Posterior cingulate gyrus (tissue), 11 donors: ENCODE results near the gene CDC42BPB.
A peak's percentile ranks its signal among the peaks of the same experiment; 100 is the strongest.

Experiments used
- DNase-seq, 10 donors: peaks; one replicate each; pipeline versions ENCODE4 v3.0.0 to v3.0.0-alpha.2; 2020 to 2021; ENCODE audit warnings: mixed read lengths in 3 of 10
- intact Hi-C: fragments of 100-400 bp; cut with DNase I; formaldehyde crosslinking; loops from one replicate; pipeline ENCODE4 v1.15.1; 2023

The CDC42BPB gene, protein sequence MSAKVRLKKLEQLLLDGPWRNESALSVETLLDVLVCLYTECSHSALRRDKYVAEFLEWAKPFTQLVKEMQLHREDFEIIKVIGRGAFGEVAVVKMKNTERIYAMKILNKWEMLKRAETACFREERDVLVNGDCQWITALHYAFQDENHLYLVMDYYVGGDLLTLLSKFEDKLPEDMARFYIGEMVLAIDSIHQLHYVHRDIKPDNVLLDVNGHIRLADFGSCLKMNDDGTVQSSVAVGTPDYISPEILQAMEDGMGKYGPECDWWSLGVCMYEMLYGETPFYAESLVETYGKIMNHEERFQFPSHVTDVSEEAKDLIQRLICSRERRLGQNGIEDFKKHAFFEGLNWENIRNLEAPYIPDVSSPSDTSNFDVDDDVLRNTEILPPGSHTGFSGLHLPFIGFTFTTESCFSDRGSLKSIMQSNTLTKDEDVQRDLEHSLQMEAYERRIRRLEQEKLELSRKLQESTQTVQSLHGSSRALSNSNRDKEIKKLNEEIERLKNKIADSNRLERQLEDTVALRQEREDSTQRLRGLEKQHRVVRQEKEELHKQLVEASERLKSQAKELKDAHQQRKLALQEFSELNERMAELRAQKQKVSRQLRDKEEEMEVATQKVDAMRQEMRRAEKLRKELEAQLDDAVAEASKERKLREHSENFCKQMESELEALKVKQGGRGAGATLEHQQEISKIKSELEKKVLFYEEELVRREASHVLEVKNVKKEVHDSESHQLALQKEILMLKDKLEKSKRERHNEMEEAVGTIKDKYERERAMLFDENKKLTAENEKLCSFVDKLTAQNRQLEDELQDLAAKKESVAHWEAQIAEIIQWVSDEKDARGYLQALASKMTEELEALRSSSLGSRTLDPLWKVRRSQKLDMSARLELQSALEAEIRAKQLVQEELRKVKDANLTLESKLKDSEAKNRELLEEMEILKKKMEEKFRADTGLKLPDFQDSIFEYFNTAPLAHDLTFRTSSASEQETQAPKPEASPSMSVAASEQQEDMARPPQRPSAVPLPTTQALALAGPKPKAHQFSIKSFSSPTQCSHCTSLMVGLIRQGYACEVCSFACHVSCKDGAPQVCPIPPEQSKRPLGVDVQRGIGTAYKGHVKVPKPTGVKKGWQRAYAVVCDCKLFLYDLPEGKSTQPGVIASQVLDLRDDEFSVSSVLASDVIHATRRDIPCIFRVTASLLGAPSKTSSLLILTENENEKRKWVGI (N-terminal part only)

DNA sequence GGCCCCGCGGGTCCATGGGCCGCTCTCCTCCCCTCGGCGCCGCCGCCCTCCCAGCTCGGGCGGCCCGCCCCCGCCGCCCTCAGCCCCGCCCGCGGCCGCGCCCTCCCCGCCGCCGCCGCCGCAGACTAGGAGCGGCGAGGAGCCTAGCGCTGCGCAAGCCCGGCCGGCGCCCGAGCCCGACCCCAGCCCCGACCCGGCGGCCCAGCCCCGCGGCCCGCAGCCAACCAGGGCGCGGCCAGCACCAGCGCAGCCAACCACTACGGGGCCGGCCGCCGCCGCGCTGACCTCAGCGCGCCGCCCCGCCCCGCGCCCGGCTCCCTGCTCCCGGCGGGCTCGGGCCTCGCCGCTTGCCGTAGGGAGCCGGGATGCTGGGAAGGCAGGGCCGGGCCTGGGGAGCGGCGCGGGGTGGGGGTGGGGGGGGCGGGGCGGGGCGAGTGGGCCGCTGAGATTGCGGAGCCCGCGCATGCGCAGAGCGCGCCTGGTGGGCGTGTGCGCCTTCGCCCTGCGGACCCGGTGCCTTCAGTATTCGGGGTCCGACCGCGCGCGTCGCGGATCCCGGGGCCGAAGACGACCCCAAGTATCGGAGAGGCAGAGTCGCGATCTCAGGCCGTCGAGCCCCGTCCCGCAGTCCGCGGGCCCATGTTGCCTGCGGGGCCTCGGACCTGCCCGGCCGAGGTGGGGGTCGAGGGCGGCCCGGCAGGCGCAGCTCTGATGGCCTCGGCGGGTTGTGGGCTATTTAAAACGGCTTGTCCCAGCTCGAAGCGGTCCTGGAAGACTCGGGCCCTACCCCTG is at the start of gene CDC42BPB:
TSS of gene CDC42BPB (minus strand) at position 178 of the 792 bp plus-strand sequence. CDS start 376 bp downstream, outside the sequence.
- intact Hi-C loops = loop anchor here (5.0 kb wide), 2 partner anchors 85 to 280 kb away; partner anchors contain the start of gene TRAF3

DNA sequence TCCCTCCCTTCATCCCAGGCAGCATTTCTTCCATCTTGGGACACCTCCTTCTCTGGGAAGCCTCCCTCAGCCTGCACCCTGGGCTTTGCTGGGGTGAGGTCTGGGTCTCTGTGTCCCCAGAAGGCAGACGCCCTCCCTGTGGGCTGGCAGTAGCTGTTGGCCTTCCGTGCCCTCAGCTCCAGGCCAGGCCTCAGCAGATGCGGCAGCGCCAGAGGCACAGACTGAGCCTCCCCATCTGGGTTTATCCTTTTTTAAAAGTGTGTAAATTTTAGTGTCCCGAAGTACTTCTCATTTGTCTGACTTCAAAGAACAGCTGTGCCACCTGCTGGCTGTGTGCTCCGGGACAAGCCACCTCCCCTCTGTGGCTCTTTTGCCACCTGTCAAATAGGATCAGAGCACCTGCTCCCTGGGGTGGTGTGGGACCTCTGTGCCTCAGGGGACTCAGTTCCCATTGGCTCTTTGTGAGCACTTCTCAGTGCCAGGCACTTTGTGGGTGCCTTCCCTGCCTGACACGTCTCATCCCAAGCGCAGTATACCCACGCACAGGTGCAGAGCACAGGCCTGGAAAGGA is 48.3 kb upstream of the CDC42BPB start:
- peak in 1 of 10 donors; percentile 59 for DNase-seq

More for the DNA sequence above, at the start of gene CDC42BPB:
- DNase-seq = peak; percentile 77 to 98 (median 84)

DNA sequence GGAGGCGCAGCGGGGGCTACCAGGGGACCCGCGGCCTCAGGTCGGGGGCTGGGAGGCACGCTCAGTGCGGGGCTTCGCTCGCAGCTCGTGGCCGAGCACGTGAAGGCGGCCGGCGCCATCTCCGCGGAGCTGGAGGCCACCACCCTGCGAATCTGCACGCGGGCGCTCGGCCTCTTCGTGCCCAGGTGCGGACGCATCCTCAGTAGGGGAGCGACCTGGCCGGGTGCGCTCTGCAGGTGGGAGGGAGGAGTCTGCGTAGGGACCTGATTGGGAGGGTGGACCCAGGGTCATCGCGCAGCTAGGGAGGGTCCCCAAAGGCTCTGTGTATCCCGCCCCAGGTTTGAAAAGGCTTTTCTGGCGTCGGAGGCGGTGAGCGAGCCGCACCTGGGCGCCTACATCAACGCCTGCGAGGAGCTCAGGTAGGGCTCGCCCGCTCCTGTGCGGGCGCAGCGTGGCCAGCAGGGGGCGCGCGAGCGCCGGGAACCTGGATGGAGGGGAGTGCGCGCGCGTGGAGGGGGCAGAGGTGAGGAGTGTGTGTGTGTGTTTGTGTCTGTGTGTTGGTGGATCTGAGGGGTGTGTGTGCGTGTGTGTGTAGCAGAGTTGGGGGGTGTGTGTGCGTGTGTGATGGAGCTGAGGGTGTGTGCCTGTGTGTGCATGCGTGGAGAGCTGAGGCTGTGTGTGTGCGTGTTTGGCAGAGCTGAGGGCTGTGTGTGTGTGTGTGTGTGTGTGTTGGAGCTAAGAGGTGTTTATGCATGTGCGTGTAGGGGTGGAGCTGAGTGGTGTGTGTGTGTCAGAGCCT is 47.5 kb upstream of the CDC42BPB start:
- DNase-seq = peak in 9 of 10 donors; percentile 49 to 94 (median 69)
- intact Hi-C loops = loop anchor here (1.0 to 2.0 kb wide), 2 partner anchors 80 to 188 kb away; no protein-coding TSS in a partner anchor

More for the DNA sequence above, 48.3 kb upstream of the CDC42BPB start:
- intact Hi-C loops = loop anchor here (1.0 to 2.0 kb wide), 2 partner anchors 79 to 188 kb away; no protein-coding TSS in a partner anchor

DNA sequence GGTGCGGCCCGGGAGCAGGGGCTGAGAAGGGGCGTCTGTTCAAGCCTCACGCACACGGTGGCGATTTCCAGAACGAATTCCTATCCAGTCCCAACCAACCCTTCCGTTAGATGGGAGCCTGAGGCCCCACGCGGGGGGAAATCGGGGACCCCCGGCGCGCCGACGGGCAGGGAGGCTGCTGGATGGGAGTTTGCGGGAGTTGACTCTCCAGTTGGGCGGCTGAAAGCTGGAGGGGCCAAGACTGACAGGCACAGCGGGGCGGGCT is 47.0 kb upstream of the CDC42BPB start:
- no peak for DNase-seq
- intact Hi-C loops = loop anchor here (2.0 kb wide), 1 partner anchor 80 kb away; no protein-coding TSS in a partner anchor

DNA sequence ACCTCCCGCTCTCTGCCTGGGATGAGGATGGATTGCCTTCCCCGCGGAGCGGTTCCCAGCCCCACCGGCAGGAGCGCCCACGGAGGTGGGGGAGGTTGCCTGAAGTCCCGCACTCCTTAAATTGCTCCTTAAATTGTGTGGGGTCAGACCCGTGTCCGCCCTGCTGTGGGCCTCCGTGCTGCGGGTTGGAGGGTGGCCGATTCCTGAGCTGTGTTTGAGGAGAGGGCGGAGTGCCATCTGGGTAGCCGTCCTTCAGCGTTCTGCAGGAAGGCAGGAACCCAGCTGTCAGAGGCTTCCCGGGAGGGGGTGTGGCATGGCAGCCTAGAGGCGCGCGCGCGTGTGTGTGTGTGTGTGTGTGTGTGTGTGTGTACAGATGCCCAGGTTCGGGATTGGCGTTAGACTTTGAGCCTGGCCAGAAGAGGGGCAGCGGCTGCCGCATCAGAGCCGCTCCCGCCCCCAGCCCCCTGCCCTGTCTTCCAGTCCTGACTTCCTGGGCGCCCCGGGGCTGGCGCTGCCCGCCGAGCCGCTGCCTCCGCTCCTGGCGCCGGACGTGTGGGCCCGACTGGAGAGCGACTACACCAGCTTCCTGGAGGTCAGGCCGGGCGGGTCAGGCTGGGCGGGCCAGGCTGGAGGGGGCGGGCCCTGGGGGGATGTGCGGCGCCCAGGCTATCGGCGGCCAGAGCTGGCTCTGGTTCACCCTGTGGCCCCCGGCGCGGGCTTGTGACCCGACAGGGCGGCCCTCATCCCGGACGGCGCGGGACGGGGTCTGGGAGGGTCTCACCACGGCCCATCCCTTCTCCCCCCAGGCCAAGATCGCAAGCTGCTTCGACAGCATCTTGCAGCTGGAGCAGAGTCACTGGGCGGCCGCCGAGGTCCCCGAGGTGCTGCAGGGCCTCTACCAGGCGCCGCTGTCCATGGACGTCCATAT is 46.4 kb upstream of the CDC42BPB start:
- intact Hi-C loops = loop anchor here (2.0 kb wide), 1 partner anchor 81 kb away; no protein-coding TSS in a partner anchor
- DNase-seq = peak in 2 of 10 donors; percentile 72 to 84

DNA sequence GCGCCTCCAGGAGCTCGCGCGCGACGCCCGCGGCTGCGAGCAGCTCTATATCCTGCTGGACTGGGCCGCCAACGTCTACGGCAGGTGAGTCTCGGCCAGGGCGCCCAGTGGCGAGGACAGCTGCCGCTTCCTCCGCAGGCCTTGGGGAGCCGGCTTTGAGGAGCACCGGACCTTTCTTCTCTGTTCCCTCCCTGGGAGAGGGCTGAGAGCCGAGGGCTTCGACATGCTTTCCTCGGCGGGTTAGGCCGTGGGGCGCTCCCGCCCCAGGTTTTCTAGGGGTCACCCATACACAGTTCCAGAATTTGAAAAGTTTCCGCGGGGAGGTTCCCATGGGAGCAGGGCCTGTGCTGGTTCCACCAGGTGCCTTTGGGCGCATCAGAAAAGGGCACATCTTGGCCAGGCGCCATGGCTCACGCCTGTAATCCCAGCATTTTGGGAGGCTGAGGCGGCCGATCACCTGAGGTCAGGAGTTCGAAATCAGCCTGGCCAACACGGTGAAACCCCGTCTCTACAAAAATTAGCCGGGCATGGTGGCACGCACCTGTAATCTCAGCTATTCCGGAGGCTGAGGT is 45.4 kb upstream of the CDC42BPB start:
- DNase-seq = peak in 1 of 10 donors; percentile 70
- intact Hi-C loops = no loop called here

DNA sequence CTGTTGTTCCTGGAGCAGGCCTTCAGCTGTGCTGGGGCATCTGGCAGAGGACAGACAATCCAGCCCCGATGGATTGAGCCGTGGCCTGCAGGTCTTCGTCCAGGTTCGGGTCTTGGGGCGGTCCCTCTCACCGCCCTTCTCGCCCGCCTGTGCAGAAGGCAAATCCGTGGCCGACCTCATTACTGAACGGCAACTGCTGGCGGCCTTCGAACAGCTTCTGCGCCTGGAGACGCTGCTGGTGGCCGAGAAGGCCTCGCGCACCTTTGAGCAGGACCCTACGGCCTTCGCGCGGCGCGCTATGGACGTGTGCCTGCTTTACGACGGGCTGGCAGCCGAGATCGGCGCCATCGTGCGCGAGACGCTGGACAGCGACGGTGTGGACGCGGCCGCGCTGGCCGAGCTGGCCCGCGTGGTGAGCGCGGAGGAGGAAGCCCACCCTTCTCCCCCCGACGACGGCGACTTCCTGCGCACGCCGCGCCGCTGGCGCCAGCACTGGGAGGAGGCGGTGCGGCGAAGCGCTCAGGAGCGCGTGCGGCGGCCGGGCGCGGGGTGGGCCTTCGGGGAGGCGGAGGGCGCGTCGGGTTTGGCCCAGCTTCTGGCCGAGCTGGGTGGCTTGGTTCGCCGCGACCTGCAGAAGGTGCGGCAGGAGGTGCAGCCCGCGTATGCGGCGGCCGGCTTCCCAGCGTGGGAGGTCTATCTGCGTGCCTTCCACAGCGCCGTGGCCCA is 44.8 kb upstream of the CDC42BPB start:
- intact Hi-C loops = no loop called here
- DNase-seq = peak in 1 of 10 donors; percentile 55

DNA sequence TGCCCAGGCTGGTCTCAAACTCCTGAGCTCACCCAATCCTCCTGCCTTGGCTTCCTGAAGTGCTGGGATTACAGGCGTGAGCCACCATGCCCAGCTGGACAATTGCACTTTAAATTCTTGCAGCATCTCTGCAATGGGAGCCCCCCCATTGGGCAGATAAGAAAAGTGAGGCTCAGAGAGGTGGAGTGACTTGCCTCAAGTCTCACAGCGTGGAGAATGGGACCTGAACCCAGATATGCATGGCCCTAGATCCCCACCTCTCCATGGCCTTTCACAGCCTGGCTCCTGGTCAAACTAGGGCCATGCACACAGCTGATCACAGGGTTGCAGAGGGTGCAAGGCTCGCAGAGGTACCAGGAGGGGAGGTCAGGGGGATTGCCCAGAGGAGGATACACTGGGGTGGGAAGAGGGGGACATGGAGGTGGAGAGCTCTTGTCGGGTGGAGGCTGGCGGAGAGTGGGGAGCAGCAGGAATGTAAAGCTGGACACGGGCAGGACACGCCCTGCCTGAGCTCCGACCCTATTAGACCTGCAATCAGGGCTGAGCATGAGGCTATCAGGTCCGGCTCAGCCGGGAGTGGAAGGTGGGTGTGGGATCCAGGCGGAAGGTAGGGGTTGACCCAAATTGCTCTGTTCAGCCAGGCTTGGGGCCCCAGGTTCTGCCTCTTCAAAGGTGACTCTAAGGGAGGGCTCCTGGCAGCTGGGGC is 44.1 kb upstream of the CDC42BPB start:
- intact Hi-C loops = no loop called here
- DNase-seq = no peak

DNA sequence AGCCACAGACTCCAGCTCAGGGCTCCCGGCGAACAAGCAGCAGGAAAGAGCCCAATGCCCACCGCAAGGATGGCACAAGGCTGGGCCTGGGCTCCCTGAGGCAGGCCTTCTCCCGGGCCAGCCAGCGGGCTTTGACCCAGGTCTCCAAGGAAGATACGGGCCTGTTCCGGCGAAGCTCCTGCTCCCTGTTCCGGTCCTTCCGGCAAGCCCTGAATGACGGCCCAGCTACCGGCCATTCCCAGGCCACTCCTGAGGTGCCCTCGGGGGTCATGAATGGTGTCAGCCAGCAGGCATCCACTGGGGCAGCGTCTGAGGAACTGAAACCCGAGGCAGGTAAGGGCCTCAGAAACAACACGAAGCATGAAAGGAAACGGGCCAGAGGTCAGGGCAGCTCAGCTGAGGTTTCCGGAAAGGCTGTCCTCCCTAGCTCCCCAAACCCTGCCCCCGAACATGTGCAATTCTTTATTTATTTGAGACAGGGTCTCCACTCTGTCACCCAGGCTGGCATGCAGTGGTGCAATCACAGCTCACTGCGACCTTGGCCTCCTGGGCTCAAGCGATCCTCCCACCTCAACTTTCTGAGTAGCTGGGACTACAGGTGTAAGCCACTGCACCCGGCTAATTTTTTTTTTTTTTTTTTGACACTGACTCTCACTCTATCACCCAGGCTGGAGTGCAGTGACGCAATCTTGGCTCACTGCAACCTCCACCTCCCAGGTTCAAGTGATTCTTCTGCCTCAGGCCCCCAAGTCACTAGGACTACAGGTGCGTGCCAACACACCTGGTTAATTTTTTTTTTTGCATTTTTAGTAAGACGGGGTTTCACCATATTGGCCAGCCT is 43.2 kb upstream of the CDC42BPB start:
- intact Hi-C loops = no loop called here
- DNase-seq = peak in 2 of 10 donors; percentile 67 to 70

DNA sequence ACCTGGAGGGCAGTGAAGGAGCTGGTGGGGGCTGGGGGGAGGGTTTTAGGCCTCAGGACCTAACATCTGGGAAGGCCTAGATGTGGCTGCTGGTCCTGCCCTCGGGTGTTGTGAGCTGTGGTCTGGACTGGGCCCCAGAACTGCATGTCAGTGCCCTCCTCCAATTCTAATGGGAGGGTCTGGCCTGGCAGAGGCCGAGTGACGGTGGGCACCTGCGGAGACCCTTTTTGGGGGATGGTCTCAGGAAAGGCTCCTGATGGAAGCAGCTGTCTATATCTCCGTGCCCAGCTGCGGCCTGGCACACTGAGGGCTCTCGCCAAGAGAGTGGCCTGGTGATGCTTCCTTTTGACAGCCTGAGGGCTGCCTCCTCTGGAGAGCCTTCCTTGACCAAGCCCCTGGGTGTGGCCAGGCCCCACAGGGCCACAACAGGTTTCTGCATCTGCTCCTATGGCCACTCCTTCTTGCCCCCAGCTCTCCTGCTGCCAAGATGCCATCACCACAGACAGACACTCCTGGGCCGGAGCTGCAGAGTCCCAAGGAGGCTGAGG is 42.5 kb upstream of the CDC42BPB start:
- peak in 1 of 10 donors; percentile 71 for DNase-seq
- intact Hi-C loops = no loop called here

DNA sequence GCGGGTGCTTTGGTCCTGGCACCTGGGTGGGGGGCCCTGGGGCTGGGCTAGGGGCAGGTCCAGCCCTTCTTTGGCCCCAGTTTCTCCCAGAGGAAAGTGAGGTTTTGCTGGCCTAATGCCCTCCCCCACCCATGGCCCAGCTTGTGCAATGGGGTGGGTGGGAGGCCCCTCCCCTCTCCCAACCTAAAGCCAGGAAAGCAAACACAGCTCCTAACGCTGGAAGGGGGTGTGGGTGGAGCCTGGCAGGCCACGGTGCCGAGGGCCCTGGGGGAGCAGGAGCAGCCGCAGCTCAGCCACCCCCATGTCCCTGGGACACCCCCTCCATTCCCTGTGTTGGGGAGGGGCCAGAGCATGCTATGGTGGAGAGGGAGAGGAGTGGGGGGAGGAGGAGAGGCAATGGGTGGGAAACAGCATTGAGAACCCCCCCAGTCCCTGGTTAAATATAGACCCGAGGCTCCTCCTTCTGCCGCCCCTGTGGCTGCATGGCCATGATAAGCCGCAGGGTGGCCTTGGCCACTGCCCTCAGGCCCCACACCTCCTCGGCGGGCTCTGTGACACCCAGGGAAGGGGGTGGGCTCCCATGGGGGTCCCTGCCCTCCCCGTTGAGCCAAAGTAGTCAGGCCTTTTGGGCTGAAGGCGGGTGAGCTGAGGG is 41.9 kb upstream of the CDC42BPB start:
- intact Hi-C loops = no loop called here
- DNase-seq = peak in 1 of 10 donors; percentile 25

DNA sequence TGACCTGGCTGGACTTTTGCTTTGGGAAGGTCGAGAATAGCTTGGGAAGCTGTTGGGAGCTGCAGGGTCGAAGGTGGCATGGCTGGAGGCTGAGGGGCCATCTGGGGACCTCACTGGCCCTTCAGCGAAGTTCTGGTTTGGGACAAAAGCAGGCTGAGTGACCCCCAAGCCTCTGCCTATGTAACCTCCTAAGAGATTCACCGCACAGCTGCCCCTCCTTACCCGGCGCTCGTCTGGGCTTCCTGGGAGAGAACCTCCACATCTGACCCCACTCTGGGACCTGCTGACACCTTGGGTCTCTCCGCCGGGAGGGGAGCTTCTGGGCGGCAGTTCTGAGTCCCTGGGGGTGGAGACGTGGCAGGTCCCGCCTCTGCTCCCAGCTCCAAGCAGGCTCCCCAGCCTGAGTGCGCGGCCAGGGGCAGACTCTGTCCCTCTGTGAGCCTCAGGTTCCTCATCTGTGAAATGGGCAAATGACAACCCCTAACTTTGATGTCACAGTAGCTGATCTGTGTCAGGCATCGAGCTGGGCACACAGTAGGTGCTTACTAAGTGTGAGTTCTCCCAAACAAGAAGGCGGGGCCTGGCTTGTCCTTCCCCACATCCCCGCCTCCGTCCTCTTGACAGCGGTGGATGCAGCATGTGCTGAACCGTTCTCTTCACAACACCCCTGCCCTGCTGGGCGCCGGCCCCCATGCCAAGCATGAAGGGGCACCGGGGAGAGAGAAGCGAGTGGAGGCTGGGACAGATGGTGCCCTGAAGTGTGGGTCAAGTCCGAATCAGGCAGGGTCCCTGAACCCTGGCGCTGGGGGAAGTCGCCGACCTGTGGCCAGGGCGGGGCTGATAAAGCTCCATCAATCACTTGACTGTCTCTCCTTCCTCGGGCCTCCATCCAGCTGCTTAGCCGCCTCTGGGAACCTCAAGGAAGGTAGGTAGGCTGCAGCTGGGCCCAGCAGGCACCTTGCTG is 40.9 kb upstream of the CDC42BPB start:
- peak in 1 of 10 donors; percentile 58 for DNase-seq

More for the DNA sequence above, 40.9 kb upstream of the CDC42BPB start:
- intact Hi-C loops = no loop called here
